Measurements from ENCODE around the gene NUP93. TPM values are rescaled to one million over a fixed set of nuclear protein-coding genes. Genes with fewer than 3 reads are reported as not detected.

The NUP93 gene
- total RNA-seq, 1 experiment from 2014 or later = 165 TPM

DNA sequence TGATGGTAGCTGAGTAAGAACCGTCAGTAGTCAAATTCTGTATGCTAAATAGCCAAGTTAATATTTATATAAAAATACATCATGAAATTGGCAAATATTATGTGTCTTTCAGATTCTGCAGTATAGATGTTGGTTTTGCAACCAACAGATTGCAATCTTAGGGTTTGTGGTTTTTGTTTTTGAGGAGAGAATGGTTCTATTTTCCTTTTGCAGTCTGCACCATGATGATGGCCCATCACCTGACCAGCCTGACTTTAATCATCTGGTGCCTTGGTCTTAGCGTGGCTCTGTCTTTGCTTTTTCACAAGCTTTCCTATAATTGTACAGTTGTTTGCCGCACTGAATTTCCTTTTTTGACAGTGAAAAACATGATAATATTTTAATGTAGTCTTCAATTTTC is 50.7 kb downstream of the NUP93 start:
- Histone ChIP-seq H3K9ac (ENCODE audit: extremely low read depth, insufficient read length, low read length) (no peak overlapping the region), H2BK20ac (ENCODE audit: low read depth, low read length, poor library complexity, severe bottlenecking) (no peak overlapping the region), H4K8ac (replicated peaks; ENCODE audit: insufficient read length, low read depth, low read length) (no peak overlapping the region), H3K4ac (ENCODE audit: low read depth, low read length) (no peak overlapping the region), H3K4me2 (ENCODE audit: insufficient read depth, insufficient read length, low read length) (no peak overlapping the region), H4K91ac (ENCODE audit: insufficient read length, low read depth, low read length) (no peak overlapping the region), H3K4me1 (ENCODE audit: insufficient read depth, low read length) (peaks cover 16% of the 10 kb centered on the region), H3K23me2 (ENCODE audit: insufficient read length, low read depth, low read length, poor library complexity, severe bottlenecking) (no peaks in the 10 kb centered on the region), H3K79me1 (ENCODE audit: insufficient read depth, low read depth, low read length, poor library complexity, severe bottlenecking) (no peaks in the 10 kb centered on the region), H2BK12ac (ENCODE audit: insufficient read length, low read depth, low read length) (no peak overlapping the region), H3K18ac (ENCODE audit: insufficient read length, low read depth, low read length) (no peak overlapping the region), H2AFZ (ENCODE audit: low read length) (no peak overlapping the region), H2BK15ac (ENCODE audit: low read depth, low read length) (no peak overlapping the region), H3K9me3 (ENCODE audit: control insufficient read depth, low read depth, low read length) (no peaks in the 10 kb centered on the region), H3T11ph (ENCODE audit: low read length) (no peak overlapping the region), H3K23ac (ENCODE audit: insufficient read length, low read depth, low read length) (no peak overlapping the region), H2BK5ac (ENCODE audit: insufficient read length, low read length) (no peak overlapping the region), H4K20me1 (ENCODE audit: control insufficient read depth, insufficient read depth, insufficient read length) (no peaks in the 10 kb centered on the region), H2AK5ac (ENCODE audit: insufficient read length, low read length) (no peak overlapping the region), H3K27ac (ENCODE audit: insufficient read length, low read depth, low read length) (no peak overlapping the region), H3K27me3 (ENCODE audit: insufficient read depth, low read length) (no peaks in the 10 kb centered on the region), H4K5ac (ENCODE audit: insufficient read length, low read depth, low read length) (no peak overlapping the region), H3K56ac (ENCODE audit: insufficient read length, low read depth, low read length) (no peak overlapping the region), H3K79me2 (ENCODE audit: insufficient read depth, low read length) (no peaks in the 10 kb centered on the region; the same call in 1 of the 2 replicates), H3K14ac (ENCODE audit: insufficient read depth, low read length) (no peak overlapping the region), H2BK120ac (ENCODE audit: low read depth, low read length, poor library complexity, severe bottlenecking) (no peak overlapping the region)
- no peak for DNase-seq
- Mint-ChIP-seq H3K4me1 (peaks cover 45 to 62% of the 10 kb centered on the region in 2 experiments), H3K27ac (no peak overlapping the region), H3K4me3 (no peak overlapping the region), H3K36me3 (ENCODE audit: insufficient read depth in 1 of 3, low read depth in 3 of 3) (no peaks in the 10 kb centered on the region), H3K9me3 (no peaks in the 10 kb centered on the region), H3K27me3 (ENCODE audit: low read depth) (no peaks in the 10 kb centered on the region)
- no CpG with 5 or more reads among the region's 3 CpGs for WGBS (ENCODE audit: extremely low coverage, insufficient read length, low lambda C conversion rate)
- TF ChIP-seq, protein P1, sequence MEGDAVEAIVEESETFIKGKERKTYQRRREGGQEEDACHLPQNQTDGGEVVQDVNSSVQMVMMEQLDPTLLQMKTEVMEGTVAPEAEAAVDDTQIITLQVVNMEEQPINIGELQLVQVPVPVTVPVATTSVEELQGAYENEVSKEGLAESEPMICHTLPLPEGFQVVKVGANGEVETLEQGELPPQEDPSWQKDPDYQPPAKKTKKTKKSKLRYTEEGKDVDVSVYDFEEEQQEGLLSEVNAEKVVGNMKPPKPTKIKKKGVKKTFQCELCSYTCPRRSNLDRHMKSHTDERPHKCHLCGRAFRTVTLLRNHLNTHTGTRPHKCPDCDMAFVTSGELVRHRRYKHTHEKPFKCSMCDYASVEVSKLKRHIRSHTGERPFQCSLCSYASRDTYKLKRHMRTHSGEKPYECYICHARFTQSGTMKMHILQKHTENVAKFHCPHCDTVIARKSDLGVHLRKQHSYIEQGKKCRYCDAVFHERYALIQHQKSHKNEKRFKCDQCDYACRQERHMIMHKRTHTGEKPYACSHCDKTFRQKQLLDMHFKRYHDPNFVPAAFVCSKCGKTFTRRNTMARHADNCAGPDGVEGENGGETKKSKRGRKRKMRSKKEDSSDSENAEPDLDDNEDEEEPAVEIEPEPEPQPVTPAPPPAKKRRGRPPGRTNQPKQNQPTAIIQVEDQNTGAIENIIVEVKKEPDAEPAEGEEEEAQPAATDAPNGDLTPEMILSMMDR (conservative IDR thresholded peaks at IDR 0.05) = no peak

Measured in H9 (cell line).